RWPE2 (cell line): ENCODE measurements around the gene CNST.

Experiments used
- ATAC-seq: fragments of 200-7000 bp; cut with Tn5 transposase; 3 replicates; pipeline ENCODE4 v1.9.1; 2021; ENCODE audit warnings: low read depth
- DNase-seq: peaks from one replicate; pipeline ENCODE4 v3.0.0-alpha.2; 2020; ENCODE audit warnings: low spot score
- H3K27ac ChIP-seq: fragments of 450-650 bp; 2 replicates; pipeline ENCODE4 v1.5.1; 2017; ENCODE audit warnings: mild to moderate bottlenecking; ENCODE audit not compliant: poor library complexity, severe bottlenecking
- H3K27me3 ChIP-seq: fragments of 250-450 bp; sonication (Bioruptor Pico); 2 replicates; pipeline ENCODE4 v1.5.1; 2021; ENCODE audit warnings: mild to moderate bottlenecking, moderate library complexity; ENCODE audit not compliant: insufficient read depth, poor library complexity, severe bottlenecking
- H3K36me3 ChIP-seq: fragments of 250-450 bp; sonication (Bioruptor Pico); 2 replicates; pipeline ENCODE4 v1.5.1; 2020; ENCODE audit warnings: low read depth, mild to moderate bottlenecking, moderate library complexity
- H3K4me1 ChIP-seq: fragments of 250-450 bp; sonication (Bioruptor Pico); 2 replicates; pipeline ENCODE4 v1.5.1; 2021; ENCODE audit warnings: mild to moderate bottlenecking, moderate library complexity; ENCODE audit not compliant: insufficient read depth, poor library complexity, severe bottlenecking
- H3K4me3 ChIP-seq: fragments of 250-450 bp; sonication (Bioruptor Pico); 2 replicates; pipeline ENCODE4 v1.5.1; 2021; ENCODE audit warnings: mild to moderate bottlenecking, moderate library complexity; ENCODE audit not compliant: severe bottlenecking
- H3K9me3 ChIP-seq: fragments of 250-450 bp; sonication (Bioruptor Pico); 2 replicates; pipeline ENCODE4 v1.5.1; 2021; ENCODE audit warnings: mild to moderate bottlenecking, moderate library complexity; ENCODE audit not compliant: severe bottlenecking
- CTCF ChIP-seq: fragments of 450-650 bp; IDR thresholded peaks from one replicate; pipeline ENCODE4 v1.5.1; 2017; ENCODE audit warnings: mild to moderate bottlenecking, moderate library complexity; ENCODE audit not compliant: poor library complexity, severe bottlenecking

Gene CNST

GRCh38 chr1:246679794-246680177 lies 113.5 kb downstream of the CNST start:
- no peak for DNase-seq
- H3K27me3 ChIP-seq, result no peaks in the 10 kb centered on the region
- H3K36me3 ChIP-seq, result no peaks in the 10 kb centered on the region
- H3K9me3 ChIP-seq, result no peaks in the 10 kb centered on the region
- ATAC-seq, result no peak
- H3K27ac ChIP-seq, result no peak overlapping the region
- H3K4me3 ChIP-seq, result no peak overlapping the region
- TF ChIP-seq CTCF, result no peak
- no peaks in the 10 kb centered on the region for H3K4me1 ChIP-seq

GRCh38 chr1:246680190-246680589 lies 113.9 kb downstream of the CNST start:
- Histone ChIP-seq H3K9me3 (no peaks in the 10 kb centered on the region), H3K4me3 (no peak overlapping the region), H3K36me3 (no peaks in the 10 kb centered on the region), H3K27me3 (no peaks in the 10 kb centered on the region), H3K4me1 (no peaks in the 10 kb centered on the region), H3K27ac (no peak overlapping the region)
- no peak for ATAC-seq
- TF ChIP-seq CTCF, result no peak
- no peak for DNase-seq

GRCh38 chr1:246680696-246681130 lies 114.5 kb downstream of the CNST start:
- H3K27me3 ChIP-seq, result no peaks in the 10 kb centered on the region
- ATAC-seq, result no peak
- TF ChIP-seq CTCF, result no peak
- H3K4me1 ChIP-seq, result no peaks in the 10 kb centered on the region
- H3K9me3 ChIP-seq, result no peaks in the 10 kb centered on the region
- no peak for DNase-seq
- H3K4me3 ChIP-seq, result no peak overlapping the region
- no peak overlapping the region for H3K27ac ChIP-seq
- H3K36me3 ChIP-seq, result no peaks in the 10 kb centered on the region

- no peaks in the 10 kb centered on the region for H3K27me3 ChIP-seq
- no peak overlapping the region for H3K4me3 ChIP-seq
- H3K27ac ChIP-seq, result no peak overlapping the region
- ATAC-seq (no peak), DNase-seq (no peak)
- H3K9me3 ChIP-seq, result no peaks in the 10 kb centered on the region
- H3K36me3 ChIP-seq, result no peaks in the 10 kb centered on the region
- no peak for TF ChIP-seq CTCF
- H3K4me1 ChIP-seq, result no peaks in the 10 kb centered on the region
Measured at GRCh38 chr1:246681900-246682895, 115.9 kb downstream of the CNST start.

- TF ChIP-seq CTCF, result no peak
- Histone ChIP-seq H3K9me3 (no peaks in the 10 kb centered on the region), H3K27ac (no peak overlapping the region), H3K4me1 (no peaks in the 10 kb centered on the region), H3K36me3 (no peaks in the 10 kb centered on the region), H3K4me3 (no peak overlapping the region), H3K27me3 (no peaks in the 10 kb centered on the region)
- ATAC-seq (no peak), DNase-seq (no peak)
Measured at GRCh38 chr1:246683521-246683920, 117.3 kb downstream of the CNST start.
